ENCODE measurements around the gene PPP1R3C. TPM values are rescaled to one million over a fixed set of nuclear protein-coding genes. Genes with fewer than 3 reads are reported as not detected.

The PPP1R3C gene
- total and polyA plus RNA-seq, 2 donors from 2014 or later = 13.6 to 20.3 TPM

DNA sequence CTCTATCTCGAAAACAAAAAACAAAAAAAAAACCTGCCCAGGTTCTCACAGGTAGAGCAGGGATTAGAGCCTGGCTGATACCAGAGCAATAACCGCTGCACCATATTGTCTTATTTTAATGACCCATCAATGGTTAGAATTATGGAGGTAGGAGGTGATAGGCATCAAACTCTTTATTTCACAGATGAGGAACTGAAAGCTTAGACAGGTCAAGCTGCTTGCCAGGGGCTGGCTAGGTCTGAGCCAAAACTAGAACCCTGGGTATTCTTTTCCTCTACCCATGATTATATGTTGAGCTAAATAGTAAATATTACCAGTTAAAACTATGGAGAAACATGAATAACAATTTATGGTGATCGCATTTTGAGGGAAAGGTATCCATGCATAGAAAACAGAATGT is 2.0 kb upstream of the PPP1R3C start:
- Histone ChIP-seq H3K27me3 (ENCODE audit: control insufficient read depth, insufficient read depth, low read length) (no peaks in the 10 kb centered on the region), H3K4me3 (ENCODE audit: low read length in 3 of 3) (no peak overlapping the region), H3K9me3 (ENCODE audit: control insufficient read depth in 2 of 3, insufficient read depth in 1 of 3, low read length in 3 of 3) (no peaks in the 10 kb centered on the region), H3K27ac (ENCODE audit: low read depth in 2 of 2, low read length in 2 of 2) (no peak overlapping the region), H3K36me3 (ENCODE audit: control insufficient read depth in 2 of 3, insufficient read depth in 3 of 3, low read length in 3 of 3) (peaks cover 0 to 8% (median 2%) of the 10 kb centered on the region in 3 donors), H3K9ac (ENCODE audit: low read length in 3 of 3) (no peak overlapping the region), H3K4me1 (ENCODE audit: control insufficient read depth in 2 of 3, insufficient read depth in 2 of 3, low read depth in 1 of 3, low read length in 3 of 3) (no peaks in the 10 kb centered on the region)
- DNase-seq = no peak
- no peak for FAIRE-seq
- intact Hi-C loops (cut with DNase I) = loop anchor here (10.0 kb wide), 1 partner anchor 140 kb away; no protein-coding TSS in a partner anchor
- TF ChIP-seq, protein P1, sequence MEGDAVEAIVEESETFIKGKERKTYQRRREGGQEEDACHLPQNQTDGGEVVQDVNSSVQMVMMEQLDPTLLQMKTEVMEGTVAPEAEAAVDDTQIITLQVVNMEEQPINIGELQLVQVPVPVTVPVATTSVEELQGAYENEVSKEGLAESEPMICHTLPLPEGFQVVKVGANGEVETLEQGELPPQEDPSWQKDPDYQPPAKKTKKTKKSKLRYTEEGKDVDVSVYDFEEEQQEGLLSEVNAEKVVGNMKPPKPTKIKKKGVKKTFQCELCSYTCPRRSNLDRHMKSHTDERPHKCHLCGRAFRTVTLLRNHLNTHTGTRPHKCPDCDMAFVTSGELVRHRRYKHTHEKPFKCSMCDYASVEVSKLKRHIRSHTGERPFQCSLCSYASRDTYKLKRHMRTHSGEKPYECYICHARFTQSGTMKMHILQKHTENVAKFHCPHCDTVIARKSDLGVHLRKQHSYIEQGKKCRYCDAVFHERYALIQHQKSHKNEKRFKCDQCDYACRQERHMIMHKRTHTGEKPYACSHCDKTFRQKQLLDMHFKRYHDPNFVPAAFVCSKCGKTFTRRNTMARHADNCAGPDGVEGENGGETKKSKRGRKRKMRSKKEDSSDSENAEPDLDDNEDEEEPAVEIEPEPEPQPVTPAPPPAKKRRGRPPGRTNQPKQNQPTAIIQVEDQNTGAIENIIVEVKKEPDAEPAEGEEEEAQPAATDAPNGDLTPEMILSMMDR (IDR thresholded peaks at IDR 0.05; ENCODE audit: borderline replicate concordance, extremely low read depth, insufficient read depth) = no peak

DNA sequence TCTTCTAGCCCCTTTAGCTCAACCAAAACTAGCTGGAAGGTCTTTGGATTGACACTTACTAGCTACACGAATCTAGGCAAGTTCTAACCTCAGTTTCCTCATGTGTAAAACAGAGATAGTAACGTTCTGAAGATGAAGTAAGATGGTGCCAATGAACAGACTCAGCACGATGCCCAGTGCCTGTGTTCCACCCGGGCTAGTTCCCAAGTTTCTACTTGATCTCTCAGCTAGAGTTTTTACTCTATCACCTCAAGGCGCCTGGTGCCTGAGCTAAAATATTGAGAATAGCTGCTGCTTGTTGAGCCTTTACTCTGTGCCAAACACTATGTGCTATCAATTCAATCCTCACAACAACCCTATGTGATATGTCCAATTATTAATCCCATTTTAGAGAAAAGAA is 1.4 kb upstream of the PPP1R3C start:
- DNase-seq (no peak), FAIRE-seq (no peak)
- Histone ChIP-seq H3K27ac (ENCODE audit: low read depth in 2 of 2, low read length in 2 of 2) (no peak overlapping the region), H3K4me1 (ENCODE audit: control insufficient read depth in 2 of 3, insufficient read depth in 2 of 3, low read depth in 1 of 3, low read length in 3 of 3) (no peaks in the 10 kb centered on the region), H3K36me3 (ENCODE audit: control insufficient read depth in 2 of 3, insufficient read depth in 3 of 3, low read length in 3 of 3) (peaks cover 0 to 10% (median 2%) of the 10 kb centered on the region in 3 donors), H3K4me3 (ENCODE audit: low read length in 3 of 3) (no peak overlapping the region), H3K9me3 (ENCODE audit: control insufficient read depth in 2 of 3, insufficient read depth in 1 of 3, low read length in 3 of 3) (no peaks in the 10 kb centered on the region), H3K9ac (ENCODE audit: low read length in 3 of 3) (no peak overlapping the region), H3K27me3 (ENCODE audit: control insufficient read depth, insufficient read depth, low read length) (no peaks in the 10 kb centered on the region)
- TF ChIP-seq, protein P1 (IDR thresholded peaks at IDR 0.05; ENCODE audit: borderline replicate concordance, extremely low read depth, insufficient read depth) = no peak
- intact Hi-C loops (cut with DNase I) = loop anchor here (10.0 kb wide), 1 partner anchor 139 kb away; no protein-coding TSS in a partner anchor

DNA sequence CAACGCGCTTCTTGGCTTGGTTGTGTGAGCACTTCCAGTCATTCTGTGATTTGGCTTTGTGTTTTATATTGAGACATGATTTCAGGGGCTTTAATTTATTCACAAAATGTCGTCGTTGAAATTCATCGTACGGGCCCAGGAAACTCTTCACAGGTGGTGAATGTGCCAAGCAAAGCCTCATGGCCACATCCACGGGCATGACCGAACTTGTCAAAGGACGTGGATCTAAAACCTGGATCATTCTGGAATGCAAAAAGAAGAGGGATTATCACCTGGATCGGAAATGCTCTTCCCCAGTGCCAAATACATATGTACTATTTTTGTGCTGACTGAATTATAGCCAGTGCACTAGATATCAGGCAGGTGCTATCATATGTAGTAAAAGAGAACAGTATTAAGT is 2.2 kb downstream of the PPP1R3C start:
- TF ChIP-seq, protein P1 (IDR thresholded peaks at IDR 0.05; ENCODE audit: borderline replicate concordance, extremely low read depth, insufficient read depth) = no peak
- Histone ChIP-seq H3K4me1 (ENCODE audit: control insufficient read depth in 2 of 3, insufficient read depth in 2 of 3, low read depth in 1 of 3, low read length in 3 of 3) (peaks cover 0 to 7% (median 0%) of the 10 kb centered on the region in 3 donors), H3K9me3 (ENCODE audit: control insufficient read depth in 2 of 3, insufficient read depth in 1 of 3, low read length in 3 of 3) (no peaks in the 10 kb centered on the region), H3K36me3 (ENCODE audit: control insufficient read depth in 2 of 3, insufficient read depth in 3 of 3, low read length in 3 of 3) (peaks cover 0 to 10% (median 9%) of the 10 kb centered on the region in 3 donors), H3K27ac (ENCODE audit: low read depth in 2 of 2, low read length in 2 of 2) (no peak overlapping the region), H3K27me3 (ENCODE audit: control insufficient read depth, insufficient read depth, low read length) (no peaks in the 10 kb centered on the region), H3K4me3 (ENCODE audit: low read length in 3 of 3) (peak overlapping the region; percentile 9 to 54 (median 28)), H3K9ac (ENCODE audit: low read length in 3 of 3) (peak overlapping the region in 1 of 3 donors; percentile 57)
- FAIRE-seq (no peak), DNase-seq (no peak)
- intact Hi-C loops (cut with DNase I) = loop anchor here (10.0 kb wide), 1 partner anchor 136 kb away; no protein-coding TSS in a partner anchor

Data from kidney (tissue), 14 donors.